ENCODE data around the gene ABLIM1.
A peak's percentile ranks its signal among the peaks of the same experiment; 100 is the strongest.

ABLIM1 gene

DNA sequence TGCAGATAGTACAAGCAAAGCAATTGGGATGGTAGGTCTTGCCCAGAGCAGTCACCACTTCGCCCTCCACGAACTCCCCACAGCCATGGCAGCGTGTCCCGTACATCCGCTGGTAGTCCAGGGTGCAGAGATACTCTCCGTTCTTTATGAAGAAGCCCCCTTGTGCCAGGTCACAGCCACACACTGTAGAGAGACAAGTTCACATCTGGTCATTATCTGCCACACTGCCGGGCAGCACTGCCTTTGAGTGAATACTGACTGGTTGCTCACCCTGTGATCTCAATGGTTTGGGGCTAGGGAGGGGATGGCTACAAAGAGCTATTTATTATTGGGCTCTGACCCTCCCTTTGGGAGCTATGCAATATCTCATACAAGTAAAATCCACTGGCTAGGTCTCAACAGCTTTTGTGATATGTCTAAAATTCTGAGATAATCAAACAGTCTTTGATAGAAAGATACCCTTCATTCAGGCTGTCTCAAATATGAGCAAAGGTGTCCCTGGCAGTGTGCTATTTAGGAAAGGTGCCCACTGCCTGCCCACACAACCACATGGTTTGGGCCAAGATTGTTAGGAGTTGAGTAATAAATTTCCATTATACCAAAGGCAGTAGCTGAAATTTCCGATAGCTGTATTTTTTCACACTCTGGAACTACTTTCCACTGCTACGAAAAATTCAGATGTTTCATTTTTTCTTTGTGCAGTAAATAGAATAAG lies 82.5 kb downstream of the ABLIM1 start:
- DNase-seq: no peak

GRCh38 chr10:114573330-114574045 lies 84.6 kb downstream of the ABLIM1 start:
- no peak for DNase-seq

- DNase-seq: no peak
These were observed 86.6 kb downstream of the ABLIM1 start for GRCh38 chr10:114571316-114571999.

DNA sequence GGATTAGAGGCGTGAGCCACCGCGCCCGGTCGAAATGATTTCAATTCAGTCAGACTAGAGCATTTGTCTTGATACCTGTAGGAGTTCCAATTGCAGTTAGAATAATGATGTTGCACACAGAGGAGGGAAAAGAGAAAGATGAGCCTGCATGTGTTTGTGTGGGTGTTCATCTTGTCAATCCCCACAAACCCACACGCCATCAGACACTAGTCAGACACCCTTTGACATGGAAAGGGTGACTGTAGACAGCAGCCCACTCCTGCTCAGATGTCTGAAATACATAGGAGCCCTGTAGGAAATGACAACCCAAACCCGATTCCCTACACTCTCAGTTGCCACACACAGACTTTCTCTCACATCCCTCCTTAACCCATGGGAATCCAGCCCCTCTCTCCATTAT lies 92.0 kb downstream of the ABLIM1 start:
- no peak for DNase-seq

DNA sequence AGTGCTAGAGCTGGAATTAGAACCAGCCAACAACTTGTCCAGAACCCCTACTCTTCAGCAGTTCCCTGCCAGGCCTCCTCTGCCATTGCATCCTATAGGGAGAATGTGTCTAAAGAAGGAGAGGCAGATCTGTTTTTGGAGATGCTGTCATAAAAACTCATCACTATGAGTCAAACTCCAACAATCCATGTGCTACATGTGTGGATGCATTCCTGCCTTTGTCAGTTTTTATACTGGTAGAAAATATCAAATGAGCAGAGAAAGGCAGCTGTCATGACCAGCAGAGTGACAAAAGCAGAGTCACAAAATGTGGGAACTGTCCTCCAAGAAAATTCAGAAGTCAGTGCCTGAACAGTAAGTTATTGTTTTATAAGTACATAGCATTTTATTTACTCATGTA lies 93.0 kb downstream of the ABLIM1 start:
- no peak for DNase-seq

GRCh38 chr10:114561008-114561523 lies 97.0 kb downstream of the ABLIM1 start:
- no peak for DNase-seq

GRCh38 chr10:114560144-114560543 lies 97.9 kb downstream of the ABLIM1 start:
- no peak for DNase-seq

- DNase-seq: no peak
These were observed 98.4 kb downstream of the ABLIM1 start for GRCh38 chr10:114559636-114560035.

DNA sequence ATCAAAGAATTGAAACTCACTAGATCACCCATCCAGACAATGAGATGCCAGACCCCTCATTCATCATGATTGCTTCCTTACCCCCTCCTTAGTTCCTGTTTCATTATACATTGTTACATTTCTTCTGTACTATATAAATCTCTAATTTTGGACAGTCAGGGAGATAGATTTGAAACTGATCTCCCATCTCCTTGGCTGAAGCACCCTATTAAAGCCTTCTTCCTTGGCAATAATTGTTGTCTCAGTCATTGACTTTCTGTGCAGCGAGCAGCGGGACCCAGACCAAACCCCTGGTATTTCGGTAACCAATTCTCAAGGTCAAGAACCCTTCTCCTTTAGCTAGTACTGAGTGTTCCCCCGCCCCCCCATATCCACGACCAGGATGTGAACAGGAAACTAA lies 100.2 kb downstream of the ABLIM1 start:
- DNase-seq: no peak

DNA sequence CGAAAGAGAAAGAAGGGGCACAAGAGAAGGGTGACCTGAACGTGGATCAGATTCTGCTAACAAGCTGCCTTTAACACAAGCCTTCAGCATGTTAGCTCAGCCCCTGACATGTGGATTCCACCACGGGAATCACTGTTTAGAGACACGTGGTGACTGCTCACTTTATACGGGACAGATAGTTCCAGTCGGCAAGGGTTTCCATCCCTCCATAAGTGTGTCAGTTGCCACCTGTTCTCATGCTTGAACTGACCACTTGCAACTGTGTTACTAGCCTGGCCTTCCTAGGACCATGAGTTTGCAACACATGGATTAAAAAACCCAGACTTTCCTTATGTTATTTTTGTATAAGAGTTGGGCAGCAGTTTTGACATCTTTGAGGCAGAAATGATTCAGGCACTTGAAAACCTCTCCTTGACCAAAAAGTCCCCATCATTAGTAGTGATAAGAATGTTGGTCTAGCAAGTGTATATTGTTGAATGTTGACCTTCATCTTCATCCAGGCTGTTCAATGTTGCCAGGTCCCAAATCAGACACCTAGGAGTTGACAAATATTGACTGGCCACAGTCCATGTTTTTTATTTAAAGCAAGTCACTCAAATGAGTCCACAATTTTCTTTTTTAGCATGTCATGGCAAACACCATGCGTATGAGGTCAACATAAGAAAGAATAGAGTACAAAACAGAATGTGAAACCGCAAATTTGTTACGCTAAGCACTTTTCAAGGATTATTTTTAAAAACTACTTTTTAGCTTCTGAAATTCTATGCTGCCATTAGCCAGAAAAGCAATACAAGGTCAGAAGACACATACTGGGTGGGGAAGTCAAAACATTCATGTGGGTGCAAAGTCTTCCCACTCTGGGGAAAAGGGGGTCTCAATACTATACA lies 101.6 kb downstream of the ABLIM1 start:
- no peak for DNase-seq

DNA sequence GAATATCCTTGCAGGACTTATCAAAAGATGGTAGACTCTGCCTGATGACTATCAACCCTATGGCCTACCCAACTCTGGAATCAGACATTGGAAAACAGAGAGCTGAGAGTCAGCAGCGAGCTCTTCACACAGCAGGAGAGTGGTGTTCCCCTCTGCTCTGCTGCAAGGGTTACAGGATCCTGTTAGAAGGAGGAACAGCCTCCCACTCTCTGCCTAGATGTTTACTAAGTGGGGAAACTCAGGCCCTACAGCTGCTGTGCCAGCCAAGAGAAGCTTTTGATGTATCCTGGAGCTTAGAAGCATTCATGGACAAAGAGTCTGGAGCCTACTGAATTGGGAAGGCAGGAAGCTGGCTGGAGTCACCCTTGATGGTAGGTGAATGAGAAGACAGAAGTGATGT lies 104.6 kb downstream of the ABLIM1 start:
- no peak for DNase-seq

DNA sequence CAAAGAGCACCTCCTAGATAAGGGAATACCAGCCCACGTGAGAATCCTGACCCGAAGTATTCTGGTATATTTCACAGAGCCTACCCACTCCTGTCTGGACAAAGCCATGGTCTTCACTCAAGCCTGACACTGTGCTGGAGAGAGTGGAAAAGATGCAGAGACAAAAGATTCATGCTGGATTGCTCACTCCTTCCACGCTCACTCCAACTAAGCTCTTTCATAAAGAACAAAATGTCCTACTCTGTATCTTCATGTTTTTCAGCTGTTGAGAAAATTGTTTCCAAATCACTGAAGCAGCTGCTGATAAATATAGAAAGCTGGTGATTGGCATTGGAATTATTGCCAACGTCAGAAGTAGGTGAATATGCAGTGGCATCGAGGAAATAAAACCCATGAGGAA lies 106.0 kb downstream of the ABLIM1 start:
- DNase-seq: no peak

DNA sequence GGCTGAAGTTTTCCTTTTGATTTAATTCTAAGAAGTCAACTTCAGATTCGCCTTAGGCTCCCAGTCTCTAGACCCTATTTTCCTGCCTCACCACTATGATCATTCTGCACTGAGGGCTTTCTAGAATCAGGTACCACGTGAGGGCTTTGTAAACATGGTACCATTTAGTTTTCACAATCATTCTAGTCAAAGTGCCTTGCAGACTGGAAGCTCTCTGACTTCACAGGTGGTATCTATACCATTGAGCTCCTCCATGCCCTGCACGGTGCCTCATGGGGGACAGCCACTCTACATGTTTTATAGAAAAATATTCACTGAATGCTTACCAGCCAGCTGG lies 106.5 kb downstream of the ABLIM1 start:
- no peak for DNase-seq

DNA sequence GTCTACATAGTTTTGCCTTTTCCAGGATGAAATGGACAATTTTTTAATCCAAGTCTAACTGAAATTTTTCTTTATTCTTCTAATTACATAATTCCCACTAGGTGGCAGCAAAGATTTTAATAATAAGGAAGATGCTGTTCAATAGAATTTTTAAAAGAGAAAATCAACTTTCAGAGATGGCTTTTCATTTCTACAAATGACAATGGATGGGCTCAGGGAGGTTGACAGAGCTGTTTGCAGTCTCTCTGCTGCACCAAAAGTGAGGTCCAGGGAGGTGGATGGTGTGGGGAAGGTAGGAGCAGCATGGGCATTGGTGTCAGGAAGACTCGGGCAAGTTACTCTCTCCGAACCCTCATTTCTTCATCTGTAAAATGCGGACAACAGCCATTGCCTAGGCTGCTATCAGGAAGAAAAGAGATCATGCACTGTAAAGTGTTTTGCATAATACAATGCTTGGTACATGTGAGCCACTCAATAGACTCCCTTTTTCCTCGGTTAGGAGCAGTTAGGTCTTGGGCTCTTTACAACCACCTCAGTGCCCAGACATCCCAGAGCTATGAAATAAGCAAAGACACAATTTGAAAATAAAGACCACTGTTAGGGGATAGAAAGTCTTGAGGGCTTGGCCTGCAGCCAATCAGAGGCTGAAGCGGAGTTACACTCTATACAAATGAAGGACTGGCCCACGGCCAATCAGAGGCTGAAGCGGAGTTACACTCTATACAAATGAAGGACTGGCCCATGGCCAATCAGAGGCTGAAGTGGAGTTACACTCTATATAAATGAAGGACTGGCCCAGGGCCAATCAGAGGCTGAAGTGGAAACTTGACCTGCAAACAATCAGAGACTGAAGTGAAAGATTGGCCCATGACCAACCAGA lies 107.1 kb downstream of the ABLIM1 start:
- DNase-seq: peak in 2 of 6 experiments; percentile 10 to 57

DNA sequence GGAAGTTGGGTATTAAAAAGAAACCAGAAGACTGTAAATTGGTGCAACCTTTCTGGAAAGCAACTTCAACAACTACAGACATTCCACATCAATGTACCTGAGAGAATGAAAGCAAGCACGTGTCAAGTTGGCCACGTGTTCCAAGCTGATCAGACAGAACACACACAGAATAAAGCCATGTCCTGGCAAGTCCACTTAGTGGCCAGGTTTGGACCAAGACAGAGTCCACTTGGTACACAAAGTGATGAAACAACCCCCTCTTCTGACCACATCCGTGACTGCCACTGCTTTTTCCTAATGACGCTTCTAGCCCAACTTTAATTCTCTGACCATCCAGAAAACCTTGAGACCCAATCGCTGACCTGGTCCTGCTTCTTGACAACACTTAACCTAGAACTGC lies 109.4 kb downstream of the ABLIM1 start:
- no peak for DNase-seq

- peak in 2 of 6 experiments; percentile 14 to 27 for DNase-seq
These were observed 110.6 kb downstream of the ABLIM1 start for GRCh38 chr10:114547514-114547913.

GRCh38 chr10:114547056-114547455 lies 111.0 kb downstream of the ABLIM1 start:
- no peak for DNase-seq

DNA sequence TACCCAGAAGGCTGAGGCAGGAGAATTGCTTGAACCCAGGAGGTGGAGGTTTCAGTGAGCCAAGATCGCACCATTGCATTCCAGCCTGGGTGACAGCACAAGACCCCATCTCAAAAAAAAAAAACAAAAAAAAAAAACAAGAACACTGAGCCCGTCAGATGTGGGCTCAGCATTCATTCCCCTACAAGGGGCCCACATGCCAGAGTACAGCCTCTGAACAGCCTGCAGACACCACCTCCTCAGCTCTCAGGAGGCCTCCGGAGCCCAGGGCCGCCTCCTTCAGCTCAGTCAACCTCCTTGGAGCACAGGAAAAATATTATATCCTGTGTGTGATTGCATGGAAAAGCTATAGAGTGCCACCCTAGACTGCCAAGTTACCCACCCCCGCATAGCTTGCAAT lies 112.3 kb downstream of the ABLIM1 start:
- DNase-seq: no peak

- no peak for DNase-seq
These were observed 113.0 kb downstream of the ABLIM1 start for GRCh38 chr10:114545071-114545470.

DNA sequence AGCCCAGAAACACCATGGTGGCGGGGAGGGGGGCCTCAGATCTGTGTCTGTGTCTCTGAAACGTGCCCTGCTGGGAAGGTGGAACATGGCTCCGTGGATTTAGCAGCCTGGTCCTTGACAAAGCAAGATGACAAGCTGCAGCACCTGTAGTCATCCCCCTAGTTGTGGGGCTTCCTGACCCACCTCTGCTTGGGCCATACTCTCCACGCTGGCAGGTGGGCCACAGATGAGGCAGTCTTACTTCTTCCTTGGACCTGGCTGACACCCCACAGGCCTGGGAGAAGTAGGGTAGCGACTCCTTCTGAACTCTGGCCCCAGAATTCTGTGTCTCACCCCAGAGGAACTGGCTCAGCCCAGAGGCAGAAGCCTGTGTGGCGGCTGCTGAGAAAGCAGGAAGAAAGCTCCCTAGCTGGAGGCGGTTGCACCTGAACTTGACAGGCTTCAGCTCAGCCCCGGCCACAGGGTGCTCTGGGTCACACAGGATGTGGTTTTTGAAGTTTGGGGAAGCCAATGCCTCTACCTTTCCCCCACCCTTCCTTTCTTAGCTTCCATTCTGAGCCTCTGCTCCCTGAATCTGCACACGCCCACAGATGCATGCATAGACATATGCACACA lies 113.9 kb downstream of the ABLIM1 start:
- DNase-seq: peak; percentile 38 to 81 (median 66)

GRCh38 chr10:114543456-114543855 lies 114.6 kb downstream of the ABLIM1 start:
- peak in 2 of 6 experiments; percentile 19 to 26 for DNase-seq
